Uterus (tissue), 4 donors: Measurements from ENCODE around the gene PANK3. TPM values are rescaled to one million over a fixed set of nuclear protein-coding genes. Genes with fewer than 3 reads are reported as not detected.

ENCODE experiments used
- DNase-seq, 2 donors: peaks; one replicate each; pipeline ENCODE4 v3.0.0-alpha.2; 2019 to 2020
- H3K27ac ChIP-seq, 2 donors: fragments of 200-600 bp; sonication (generic); 1 replicate in 1 of 2; 2 replicates in 1 of 2; pipeline ENCODE4 v1.5.1; 2016 to 2018
- H3K27me3 ChIP-seq, 2 donors: fragments of 200-600 bp; sonication (generic); one replicate each; pipeline ENCODE4 v1.5.1; 2018 to 2019; ENCODE audit warnings: control low read depth in 1 of 2
- H3K36me3 ChIP-seq, 2 donors: fragments of 200-600 bp; sonication (generic); one replicate each; pipeline ENCODE4 v1.5.1; 2019; ENCODE audit warnings: control low read depth in 1 of 2
- H3K4me1 ChIP-seq, 2 donors: fragments of 200-600 bp; sonication (generic); one replicate each; pipeline ENCODE4 v1.5.1; 2018 to 2019; ENCODE audit warnings: control low read depth in 1 of 2
- H3K4me3 ChIP-seq, 2 donors: fragments of 200-600 bp; sonication (generic); 1 replicate in 1 of 2; 2 replicates in 1 of 2; pipeline ENCODE4 v1.5.1; 2018 to 2019; ENCODE audit warnings: mild to moderate bottlenecking in 1 of 2
- H3K9me3 ChIP-seq, 2 donors: fragments of 200-600 bp; sonication (generic); one replicate each; pipeline ENCODE4 v1.5.1; 2019; ENCODE audit warnings: control low read depth in 1 of 2
- CTCF ChIP-seq, 4 experiments: fragments of 200-600 bp in 2 of 4; fragments of 450-650 bp in 2 of 4; sonication (generic) in 2 of 4; IDR thresholded peaks; one replicate each; pipeline ENCODE4 v1.5.1; 2016 to 2019; ENCODE audit warnings: antibody characterized with exemption in 4 of 4, mild to moderate bottlenecking in 2 of 4, moderate library complexity in 1 of 4
- POLR2A ChIP-seq, 2 donors: fragments of 450-650 bp; IDR thresholded peaks; one replicate each; pipeline ENCODE4 v1.6.1; 2016; ENCODE audit warnings: antibody characterized with exemption in 2 of 2, mild to moderate bottlenecking in 1 of 2, moderate library complexity in 1 of 2
- intact Hi-C: fragments of 100-400 bp; cut with DNase I; formaldehyde crosslinking; loops from one replicate; pipeline ENCODE4 v1.15.1; 2023; ENCODE audit warnings: low total_unique reads
- total RNA-seq, 4 donors: library from RNA; depleted of rRNA in 3 of 4; stranded (reverse); fragments of >200 nt in 3 of 4; gene quantifications; one replicate each; pipeline versions ENCODE4 v1.1.0 to v1.2.4, GENCODE V29; 2014 to 2023
- donor health status: DM: yes; HTN: yes; CAD: no.

Gene PANK3
- total RNA-seq, 4 donors from 2014 or later = 15.6 to 92.6 (median 32.2) TPM

GRCh38 chr5:168531987-168532864 is 46.9 kb downstream of the PANK3 start:
- Histone ChIP-seq H3K4me1 (no peaks in the 10 kb centered on the region), H3K36me3 (no peaks in the 10 kb centered on the region), H3K27ac (no peak overlapping the region), H3K27me3 (peaks cover 0 to 6% of the 10 kb centered on the region in 2 donors), H3K9me3 (no peaks in the 10 kb centered on the region), H3K4me3 (no peak overlapping the region)
- intact Hi-C loops = no loop called here
- no peak for DNase-seq
- TF ChIP-seq POLR2A (IDR thresholded peaks at IDR 0.05) = no peak
- TF ChIP-seq CTCF (IDR thresholded peaks at IDR 0.05) = no peak

- intact Hi-C loops = no loop called here
- TF ChIP-seq POLR2A (IDR thresholded peaks at IDR 0.05) (no peak), CTCF (IDR thresholded peaks at IDR 0.05) (no peak)
- peaks cover 0 to 6% of the 10 kb centered on the region in 2 donors for H3K27me3 ChIP-seq
- no peaks in the 10 kb centered on the region for H3K36me3 ChIP-seq
- H3K9me3 ChIP-seq = no peaks in the 10 kb centered on the region
- DNase-seq = no peak
- no peaks in the 10 kb centered on the region for H3K4me1 ChIP-seq
- no peak overlapping the region for H3K4me3 ChIP-seq
- H3K27ac ChIP-seq = no peak overlapping the region
These were observed 48.0 kb downstream of the PANK3 start for GRCh38 chr5:168531191-168531590.

- Histone ChIP-seq H3K4me1 (no peaks in the 10 kb centered on the region), H3K9me3 (no peaks in the 10 kb centered on the region), H3K4me3 (no peak overlapping the region), H3K36me3 (no peaks in the 10 kb centered on the region), H3K27ac (no peak overlapping the region), H3K27me3 (peaks cover 0 to 6% of the 10 kb centered on the region in 2 donors)
- DNase-seq = no peak
- intact Hi-C loops = no loop called here
- TF ChIP-seq CTCF (IDR thresholded peaks at IDR 0.05) (no peak), POLR2A (IDR thresholded peaks at IDR 0.05) (no peak)
These were observed 48.5 kb downstream of the PANK3 start for GRCh38 chr5:168530621-168531150.

- TF ChIP-seq POLR2A (IDR thresholded peaks at IDR 0.05) (no peak), CTCF (IDR thresholded peaks at IDR 0.05) (no peak)
- Histone ChIP-seq H3K9me3 (no peaks in the 10 kb centered on the region), H3K27me3 (peaks cover 0 to 6% of the 10 kb centered on the region in 2 donors), H3K4me3 (peak overlapping the region in 1 of 2 donors; percentile 28), H3K36me3 (no peaks in the 10 kb centered on the region), H3K27ac (no peak overlapping the region), H3K4me1 (no peaks in the 10 kb centered on the region)
- no peak for DNase-seq
- intact Hi-C loops = no loop called here
These were observed 49.6 kb downstream of the PANK3 start for GRCh38 chr5:168529374-168530234.
